H9 (cell line): Measurements from ENCODE around the gene RPP30. TPM values are rescaled to one million over a fixed set of nuclear protein-coding genes. Genes with fewer than 3 reads are reported as not detected.

ENCODE experiments used
- DNase-seq: peaks from one replicate; pipeline ENCODE4 v3.0.0-alpha.2; 2017
- H2AFZ ChIP-seq: one replicate; pipeline ENCODE4 v1.6.1; 2013; ENCODE audit warnings: mild to moderate bottlenecking, low read length, control low read depth, moderate library complexity
- H2AK5ac ChIP-seq: 2 replicates; pipeline ENCODE4 v1.6.1; 2013; ENCODE audit warnings: low read length, control low read depth, mixed read lengths; ENCODE audit not compliant: insufficient read length
- H2BK120ac ChIP-seq: one replicate; pipeline ENCODE4 v1.6.1; 2013; ENCODE audit warnings: low read depth, mild to moderate bottlenecking, low read length, control low read depth, inconsistent platforms; ENCODE audit not compliant: poor library complexity, severe bottlenecking
- H2BK12ac ChIP-seq: 2 replicates; pipeline ENCODE4 v1.6.1; 2013; ENCODE audit warnings: low read length, control low read depth, mixed read lengths, low read depth; ENCODE audit not compliant: insufficient read length
- H2BK15ac ChIP-seq: 2 replicates; pipeline ENCODE4 v1.6.1; 2013; ENCODE audit warnings: low read depth, low read length, control low read depth
- H2BK20ac ChIP-seq: one replicate; pipeline ENCODE4 v1.6.1; 2013; ENCODE audit warnings: low read depth, mild to moderate bottlenecking, low read length, control low read depth, inconsistent platforms; ENCODE audit not compliant: poor library complexity, severe bottlenecking
- H2BK5ac ChIP-seq: 2 replicates; pipeline ENCODE4 v1.6.1; 2013; ENCODE audit warnings: low read length, control low read depth, mixed read lengths; ENCODE audit not compliant: insufficient read length
- H3K14ac ChIP-seq: 2 replicates; pipeline ENCODE4 v1.6.1; 2013; ENCODE audit warnings: low read length, control low read depth; ENCODE audit not compliant: insufficient read depth
- H3K18ac ChIP-seq: 2 replicates; pipeline ENCODE4 v1.6.1; 2013; ENCODE audit warnings: low read depth, mild to moderate bottlenecking, mixed read lengths, low read length, control low read depth; ENCODE audit not compliant: insufficient read length
- H3K23ac ChIP-seq: 2 replicates; pipeline ENCODE4 v1.6.1; 2013; ENCODE audit warnings: low read length, control low read depth, mixed read lengths, low read depth; ENCODE audit not compliant: insufficient read length
- H3K23me2 ChIP-seq: 2 replicates; pipeline ENCODE4 v1.6.1; 2013; ENCODE audit warnings: low read depth, mild to moderate bottlenecking, mixed read lengths, low read length, control low read depth; ENCODE audit not compliant: insufficient read length, poor library complexity, severe bottlenecking
- H3K27ac ChIP-seq: 2 replicates; pipeline ENCODE4 v1.5.1; 2013; ENCODE audit warnings: low read length, control low read depth, mixed read lengths, low read depth; ENCODE audit not compliant: insufficient read length
- H3K27me3 ChIP-seq: 2 replicates; pipeline ENCODE4 v1.6.1; 2013; ENCODE audit warnings: low read length, control low read depth, inconsistent platforms; ENCODE audit not compliant: insufficient read depth
- H3K4ac ChIP-seq: 2 replicates; pipeline ENCODE4 v1.6.1; 2013; ENCODE audit warnings: low read depth, mild to moderate bottlenecking, control low read depth, inconsistent platforms, low read length, moderate library complexity
- H3K4me1 ChIP-seq: 2 replicates; pipeline ENCODE4 v1.6.1; 2013; ENCODE audit warnings: low read length, control low read depth, inconsistent platforms; ENCODE audit not compliant: insufficient read depth
- H3K4me2 ChIP-seq: 2 replicates; pipeline ENCODE4 v1.6.1; 2013; ENCODE audit warnings: low read length, control low read depth, mixed read lengths; ENCODE audit not compliant: insufficient read length, insufficient read depth
- H3K56ac ChIP-seq: 2 replicates; pipeline ENCODE4 v1.6.1; 2013; ENCODE audit warnings: low read depth, mild to moderate bottlenecking, mixed read lengths, low read length, control low read depth; ENCODE audit not compliant: insufficient read length
- H3K79me1 ChIP-seq: 2 replicates; pipeline ENCODE4 v1.6.1; 2013; ENCODE audit warnings: low read depth, mild to moderate bottlenecking, moderate library complexity, low read length, control low read depth, inconsistent platforms; ENCODE audit not compliant: insufficient read depth, poor library complexity, severe bottlenecking
- H3K79me2 ChIP-seq: 2 replicates; pipeline ENCODE4 v1.6.1; 2013; ENCODE audit warnings: low read length, control low read depth, inconsistent platforms; ENCODE audit not compliant: insufficient read depth
- H3K9ac ChIP-seq: 2 replicates; pipeline ENCODE4 v1.6.1; 2013; ENCODE audit warnings: low read length, control low read depth, mixed read lengths; ENCODE audit not compliant: insufficient read length; ENCODE audit errors: extremely low read depth
- H3K9me3 ChIP-seq: one replicate; pipeline ENCODE4 v1.6.1; 2013; ENCODE audit warnings: low read depth, low read length, inconsistent platforms; ENCODE audit not compliant: control insufficient read depth
- H3T11ph ChIP-seq: one replicate; pipeline ENCODE4 v1.6.1; 2013; ENCODE audit warnings: mild to moderate bottlenecking, low read length, control low read depth, inconsistent platforms
- H4K20me1 ChIP-seq: one replicate; pipeline ENCODE4 v1.6.1; 2013; ENCODE audit not compliant: control insufficient read depth, insufficient read length, insufficient read depth
- H4K5ac ChIP-seq: 2 replicates; pipeline ENCODE4 v1.6.1; 2013; ENCODE audit warnings: low read depth, mild to moderate bottlenecking, mixed read lengths, low read length, control low read depth; ENCODE audit not compliant: insufficient read length
- H4K8ac ChIP-seq: replicated peaks from 2 replicates; pipeline ENCODE4 v1.6.1; 2013; ENCODE audit warnings: low read length, control low read depth, mixed read lengths, low read depth; ENCODE audit not compliant: insufficient read length
- H4K91ac ChIP-seq: 2 replicates; pipeline ENCODE4 v1.6.1; 2013; ENCODE audit warnings: low read depth, mild to moderate bottlenecking, moderate library complexity, mixed read lengths, low read length, control low read depth; ENCODE audit not compliant: insufficient read length
- H3K27ac Mint-ChIP-seq, 3 experiments: 2 replicates in 2 of 3; 3 replicates in 1 of 3; pipeline ENCODE4 v1.8.0; 2020 to 2021; ENCODE audit warnings: mixed read lengths in 3 of 3, mild to moderate bottlenecking in 1 of 3, moderate library complexity in 1 of 3
- H3K27me3 Mint-ChIP-seq: 2 replicates; pipeline ENCODE4 v1.8.0; 2021; ENCODE audit warnings: low read depth, mild to moderate bottlenecking, moderate library complexity, mixed read lengths
- H3K36me3 Mint-ChIP-seq, 3 experiments: 2 replicates in 2 of 3; 3 replicates in 1 of 3; pipeline ENCODE4 v1.8.0; 2020 to 2021; ENCODE audit warnings: low read depth in 3 of 3, mixed read lengths in 3 of 3; ENCODE audit not compliant: insufficient read depth in 1 of 3
- H3K4me1 Mint-ChIP-seq, 2 experiments: 2 replicates each; pipeline ENCODE4 v1.8.0; 2020; ENCODE audit warnings: mixed read lengths in 2 of 2
- H3K4me3 Mint-ChIP-seq, 2 experiments: 2 replicates in 1 of 2; 3 replicates in 1 of 2; pipeline ENCODE4 v1.8.0; 2020 to 2021; ENCODE audit warnings: mild to moderate bottlenecking in 2 of 2, mixed read lengths in 2 of 2, moderate library complexity in 1 of 2
- H3K9me3 Mint-ChIP-seq, 2 experiments: 2 replicates in 1 of 2; 3 replicates in 1 of 2; pipeline ENCODE4 v1.8.0; 2020; ENCODE audit warnings: mild to moderate bottlenecking in 2 of 2, mixed read lengths in 2 of 2, moderate library complexity in 1 of 2
- CTCF ChIP-seq: fragments of 200-600 bp; sonication (generic); conservative IDR thresholded peaks from 3 replicates; pipeline ENCODE4 v1.8.0; 2021; ENCODE audit warnings: antibody characterized with exemption, mild to moderate bottlenecking
- WGBS: extraction: QIAGEN DNeasy Blood & Tissue Kit; methylation state at CpG from one replicate; pipeline ENCODE4 v1.1.7; 2013; ENCODE audit warnings: missing lambda C conversion rate, low lambda C conversion rate, mixed read lengths; ENCODE audit not compliant: insufficient read length; ENCODE audit errors: extremely low coverage; 5-methylcytosine and 5-hydroxymethylcytosine counted together
- total RNA-seq: library from RNA; stranded (reverse); gene quantifications from 2 replicates; pipeline ENCODE4 v1.2.1, GENCODE V29; 2021

Gene RPP30
- total RNA-seq, 1 experiment from 2014 or later, result 77.7 TPM

- H3K4me3 Mint-ChIP-seq, result no peak overlapping the region
- H4K8ac ChIP-seq, result no peak overlapping the region
Observed at GRCh38 chr10:90859321-90859751, 12.4 kb upstream of the RPP30 start.

More at GRCh38 chr10:90859321-90859751, 12.4 kb upstream of the RPP30 start:
- no peaks in the 10 kb centered on the region for H3K36me3 Mint-ChIP-seq
- peaks cover 22% of the 10 kb centered on the region for H3K27me3 Mint-ChIP-seq
- DNase-seq, result no peak
- H2BK12ac ChIP-seq, result no peak overlapping the region
- H2BK5ac ChIP-seq, result no peak overlapping the region
- H2AFZ ChIP-seq, result no peak overlapping the region
- H4K91ac ChIP-seq, result no peak overlapping the region
- H4K5ac ChIP-seq, result no peak overlapping the region
- no peak overlapping the region for H3K4ac ChIP-seq
- no peaks in the 10 kb centered on the region for H3K79me2 ChIP-seq
- no peak overlapping the region for H2AK5ac ChIP-seq
- H2BK120ac ChIP-seq, result no peak overlapping the region
- peaks cover 9% of the 10 kb centered on the region for H3K23me2 ChIP-seq
- no peak overlapping the region for H3K4me2 ChIP-seq
- H3T11ph ChIP-seq, result no peak overlapping the region
- peaks cover 10 to 43% of the 10 kb centered on the region in 2 experiments for H3K4me1 Mint-ChIP-seq
- H3K27ac Mint-ChIP-seq, result no peak overlapping the region
- no peak overlapping the region for H3K56ac ChIP-seq
- no peak overlapping the region for H3K9ac ChIP-seq
- no peak overlapping the region for H3K14ac ChIP-seq
- peaks cover 12% of the 10 kb centered on the region; the same call in 1 of the 2 replicates for H3K27me3 ChIP-seq
- no peaks in the 10 kb centered on the region for H3K9me3 ChIP-seq
- no peaks in the 10 kb centered on the region for H3K4me1 ChIP-seq
- WGBS, result no CpG with 5 or more reads among the region's 5 CpGs
- TF ChIP-seq CTCF, result no peak
- H3K18ac ChIP-seq, result no peak overlapping the region
- H3K9me3 Mint-ChIP-seq, result no peaks in the 10 kb centered on the region
- no peaks in the 10 kb centered on the region for H4K20me1 ChIP-seq
- no peak overlapping the region for H2BK15ac ChIP-seq
- no peak overlapping the region for H3K23ac ChIP-seq
- no peak overlapping the region for H2BK20ac ChIP-seq
- H3K79me1 ChIP-seq, result no peaks in the 10 kb centered on the region
- H3K27ac ChIP-seq, result no peak overlapping the region
